ENCODE data around the gene ACY1. TPM values are rescaled to one million over a fixed set of nuclear protein-coding genes. Genes with fewer than 3 reads are reported as not detected.

ACY1 gene
- total RNA-seq = 15.6 and 19.8 TPM in 2 replicates

GRCh38 chr3:51982838-51983577, at the start of gene ACY1:
ACY1 (plus strand) TSS chr3:51983535; CDS start chr3:51984065, 530 bp downstream.

GRCh38 chr3:51941798-51942602, 41.3 kb upstream of the ACY1 start, which contains the start of the genes PARP3 and RRP9:
PARP3 (plus strand) TSS chr3:51942363; CDS start chr3:51943356, 993 bp downstream.
RRP9 (minus strand) TSS chr3:51941904; CDS start chr3:51941867, 37 bp downstream.

GRCh38 chr3:51955175-51955892, 28.0 kb upstream of the ACY1 start, which contains the start of gene GPR62:
GPR62 (plus strand) TSS chr3:51955381; CDS start chr3:51955653, 272 bp downstream.

GRCh38 chr3:51967384-51968169, 15.8 kb upstream of the ACY1 start, which contains the start of gene PCBP4:
PCBP4 (minus strand) TSS chr3:51967454; CDS start chr3:51961240, 6,214 bp downstream.

GRCh38 chr3:51974963-51975851, 8.1 kb upstream of the ACY1 start, which contains the start of gene ABHD14A:
ABHD14A (plus strand) TSS chr3:51975064; CDS start chr3:51975136, 72 bp downstream.

GRCh38 chr3:51995346-51996163, 12.2 kb downstream of the ACY1 start, which contains the start of gene RPL29:
RPL29 (minus strand) TSS chr3:51995895; CDS start chr3:51995461, 434 bp downstream.

Other genes with a start within 250 kb of the ACY1 start
- gene IQCF6, start 204.3 kb upstream of the ACY1 start, total RNA-seq = not detected in 2 replicates
- gene IQCF2, start 121.9 kb upstream of the ACY1 start, total RNA-seq = not detected in 2 replicates
- not detected in 2 replicates for gene IQCF5, start 107.9 kb upstream of the ACY1 start, total RNA-seq
- gene IQCF1, start 80.2 kb upstream of the ACY1 start, total RNA-seq = not detected in 2 replicates
- 35.4 and 48.5 TPM in 2 replicates for gene RRP9, start 41.6 kb upstream of the ACY1 start, total RNA-seq
- 7.1 and 7.8 TPM in 2 replicates for gene PARP3, start 41.2 kb upstream of the ACY1 start, total RNA-seq
- gene GPR62, start 28.2 kb upstream of the ACY1 start, total RNA-seq = under 0.01 TPM in 1 of 2 replicates, not detected in the other
- gene PCBP4, start 16.1 kb upstream of the ACY1 start, total RNA-seq = 20.1 and 26.0 TPM in 2 replicates
- gene ABHD14B, start 9.5 kb upstream of the ACY1 start, total RNA-seq = 10.1 and 11.6 TPM in 2 replicates
- 5.5 and 7.9 TPM in 2 replicates for gene ABHD14A, start 8.5 kb upstream of the ACY1 start, total RNA-seq
- gene RPL29, start 12.4 kb downstream of the ACY1 start, total RNA-seq = 1,157 and 1,199 TPM in 2 replicates
- gene DUSP7, start 73.0 kb downstream of the ACY1 start, total RNA-seq = 9.6 and 10.4 TPM in 2 replicates
- gene POC1A, start 170.9 kb downstream of the ACY1 start, total RNA-seq = 9.1 and 11.4 TPM in 2 replicates
- gene ALAS1, start 214.6 kb downstream of the ACY1 start, total RNA-seq = 45.1 and 47.1 TPM in 2 replicates
- gene TLR9, start 242.1 kb downstream of the ACY1 start, total RNA-seq = not detected in 2 replicates